ENCODE data around the gene ADGRL3.

Gene ADGRL3

GRCh38 chr4:61853041-61853440 is 652.9 kb downstream of the ADGRL3 start:
- H3K4me1 ChIP-seq (ENCODE audit: control insufficient read depth, insufficient read depth, low read length, poor library complexity, severe bottlenecking) = no peaks in the 10 kb centered on the region
- no peaks in the 10 kb centered on the region for H3K9me3 ChIP-seq (ENCODE audit: control insufficient read depth, low read length)
- H3K27me3 ChIP-seq (replicated peaks; ENCODE audit: control insufficient read depth, insufficient read depth, low read length, poor library complexity, severe bottlenecking) = no peaks in the 10 kb centered on the region
- H3K27ac ChIP-seq (ENCODE audit: insufficient read depth, low read length, poor library complexity, severe bottlenecking) = no peak overlapping the region
- no peak overlapping the region for H3K4me3 ChIP-seq (ENCODE audit: insufficient read depth, low read depth, low read length, poor library complexity, severe bottlenecking)
- H3K36me3 ChIP-seq (ENCODE audit: control insufficient read depth, insufficient read depth, low read length) = no peaks in the 10 kb centered on the region
- DNase-seq = no peak

- no peak overlapping the region for H3K27ac ChIP-seq (ENCODE audit: insufficient read depth, low read length, poor library complexity, severe bottlenecking)
- H3K27me3 ChIP-seq (replicated peaks; ENCODE audit: control insufficient read depth, insufficient read depth, low read length, poor library complexity, severe bottlenecking) = no peaks in the 10 kb centered on the region
- no peaks in the 10 kb centered on the region for H3K4me1 ChIP-seq (ENCODE audit: control insufficient read depth, insufficient read depth, low read length, poor library complexity, severe bottlenecking)
- DNase-seq = no peak
- H3K36me3 ChIP-seq (ENCODE audit: control insufficient read depth, insufficient read depth, low read length) = no peaks in the 10 kb centered on the region
- H3K9me3 ChIP-seq (ENCODE audit: control insufficient read depth, low read length) = no peaks in the 10 kb centered on the region
- no peak overlapping the region for H3K4me3 ChIP-seq (ENCODE audit: insufficient read depth, low read depth, low read length, poor library complexity, severe bottlenecking)
These were observed 660.2 kb downstream of the ADGRL3 start for GRCh38 chr4:61860376-61860775.

- H3K36me3 ChIP-seq (ENCODE audit: control insufficient read depth, insufficient read depth, low read length) = no peaks in the 10 kb centered on the region
- no peaks in the 10 kb centered on the region for H3K9me3 ChIP-seq (ENCODE audit: control insufficient read depth, low read length)
- no peaks in the 10 kb centered on the region for H3K27me3 ChIP-seq (replicated peaks; ENCODE audit: control insufficient read depth, insufficient read depth, low read length, poor library complexity, severe bottlenecking)
- no peaks in the 10 kb centered on the region for H3K4me1 ChIP-seq (ENCODE audit: control insufficient read depth, insufficient read depth, low read length, poor library complexity, severe bottlenecking)
- no peak overlapping the region for H3K4me3 ChIP-seq (ENCODE audit: insufficient read depth, low read depth, low read length, poor library complexity, severe bottlenecking)
- DNase-seq = no peak
- H3K27ac ChIP-seq (ENCODE audit: insufficient read depth, low read length, poor library complexity, severe bottlenecking) = no peak overlapping the region
These were observed 664.2 kb downstream of the ADGRL3 start for GRCh38 chr4:61864286-61864685.

- Histone ChIP-seq H3K27ac (ENCODE audit: insufficient read depth, low read length, poor library complexity, severe bottlenecking) (no peak overlapping the region), H3K27me3 (replicated peaks; ENCODE audit: control insufficient read depth, insufficient read depth, low read length, poor library complexity, severe bottlenecking) (no peaks in the 10 kb centered on the region), H3K9me3 (ENCODE audit: control insufficient read depth, low read length) (no peaks in the 10 kb centered on the region), H3K36me3 (ENCODE audit: control insufficient read depth, insufficient read depth, low read length) (no peaks in the 10 kb centered on the region), H3K4me1 (ENCODE audit: control insufficient read depth, insufficient read depth, low read length, poor library complexity, severe bottlenecking) (no peaks in the 10 kb centered on the region), H3K4me3 (ENCODE audit: insufficient read depth, low read depth, low read length, poor library complexity, severe bottlenecking) (no peak overlapping the region)
- DNase-seq = no peak
These were observed 666.4 kb downstream of the ADGRL3 start for GRCh38 chr4:61866378-61867030.

- no peak for DNase-seq
- Histone ChIP-seq H3K36me3 (ENCODE audit: control insufficient read depth, insufficient read depth, low read length) (no peaks in the 10 kb centered on the region), H3K9me3 (ENCODE audit: control insufficient read depth, low read length) (no peaks in the 10 kb centered on the region), H3K27me3 (replicated peaks; ENCODE audit: control insufficient read depth, insufficient read depth, low read length, poor library complexity, severe bottlenecking) (no peaks in the 10 kb centered on the region), H3K27ac (ENCODE audit: insufficient read depth, low read length, poor library complexity, severe bottlenecking) (no peak overlapping the region), H3K4me1 (ENCODE audit: control insufficient read depth, insufficient read depth, low read length, poor library complexity, severe bottlenecking) (no peaks in the 10 kb centered on the region), H3K4me3 (ENCODE audit: insufficient read depth, low read depth, low read length, poor library complexity, severe bottlenecking) (no peak overlapping the region)
These were observed 672.9 kb downstream of the ADGRL3 start for GRCh38 chr4:61872983-61873382.

- no peaks in the 10 kb centered on the region for H3K36me3 ChIP-seq (ENCODE audit: control insufficient read depth, insufficient read depth, low read length)
- no peaks in the 10 kb centered on the region for H3K27me3 ChIP-seq (replicated peaks; ENCODE audit: control insufficient read depth, insufficient read depth, low read length, poor library complexity, severe bottlenecking)
- H3K9me3 ChIP-seq (ENCODE audit: control insufficient read depth, low read length) = no peaks in the 10 kb centered on the region
- no peak overlapping the region for H3K4me3 ChIP-seq (ENCODE audit: insufficient read depth, low read depth, low read length, poor library complexity, severe bottlenecking)
- H3K4me1 ChIP-seq (ENCODE audit: control insufficient read depth, insufficient read depth, low read length, poor library complexity, severe bottlenecking) = no peaks in the 10 kb centered on the region
- no peak overlapping the region for H3K27ac ChIP-seq (ENCODE audit: insufficient read depth, low read length, poor library complexity, severe bottlenecking)
- no peak for DNase-seq
These were observed 677.1 kb downstream of the ADGRL3 start for GRCh38 chr4:61877266-61877665.

- H3K36me3 ChIP-seq (ENCODE audit: control insufficient read depth, insufficient read depth, low read length) = no peaks in the 10 kb centered on the region
- no peak overlapping the region for H3K4me3 ChIP-seq (ENCODE audit: insufficient read depth, low read depth, low read length, poor library complexity, severe bottlenecking)
- no peaks in the 10 kb centered on the region for H3K9me3 ChIP-seq (ENCODE audit: control insufficient read depth, low read length)
- DNase-seq = no peak
- no peak overlapping the region for H3K27ac ChIP-seq (ENCODE audit: insufficient read depth, low read length, poor library complexity, severe bottlenecking)
- H3K4me1 ChIP-seq (ENCODE audit: control insufficient read depth, insufficient read depth, low read length, poor library complexity, severe bottlenecking) = no peaks in the 10 kb centered on the region
- no peaks in the 10 kb centered on the region for H3K27me3 ChIP-seq (replicated peaks; ENCODE audit: control insufficient read depth, insufficient read depth, low read length, poor library complexity, severe bottlenecking)
These were observed 677.8 kb downstream of the ADGRL3 start for GRCh38 chr4:61877893-61878292.

GRCh38 chr4:61882381-61882780 is 682.3 kb downstream of the ADGRL3 start:
- no peaks in the 10 kb centered on the region for H3K27me3 ChIP-seq (replicated peaks; ENCODE audit: control insufficient read depth, insufficient read depth, low read length, poor library complexity, severe bottlenecking)
- no peaks in the 10 kb centered on the region for H3K9me3 ChIP-seq (ENCODE audit: control insufficient read depth, low read length)
- H3K36me3 ChIP-seq (ENCODE audit: control insufficient read depth, insufficient read depth, low read length) = no peaks in the 10 kb centered on the region
- H3K4me1 ChIP-seq (ENCODE audit: control insufficient read depth, insufficient read depth, low read length, poor library complexity, severe bottlenecking) = no peaks in the 10 kb centered on the region
- no peak for DNase-seq
- no peak overlapping the region for H3K4me3 ChIP-seq (ENCODE audit: insufficient read depth, low read depth, low read length, poor library complexity, severe bottlenecking)
- no peak overlapping the region for H3K27ac ChIP-seq (ENCODE audit: insufficient read depth, low read length, poor library complexity, severe bottlenecking)

- Histone ChIP-seq H3K4me3 (ENCODE audit: insufficient read depth, low read depth, low read length, poor library complexity, severe bottlenecking) (no peak overlapping the region), H3K4me1 (ENCODE audit: control insufficient read depth, insufficient read depth, low read length, poor library complexity, severe bottlenecking) (no peaks in the 10 kb centered on the region), H3K27me3 (replicated peaks; ENCODE audit: control insufficient read depth, insufficient read depth, low read length, poor library complexity, severe bottlenecking) (no peaks in the 10 kb centered on the region), H3K36me3 (ENCODE audit: control insufficient read depth, insufficient read depth, low read length) (no peaks in the 10 kb centered on the region), H3K9me3 (ENCODE audit: control insufficient read depth, low read length) (no peaks in the 10 kb centered on the region), H3K27ac (ENCODE audit: insufficient read depth, low read length, poor library complexity, severe bottlenecking) (no peak overlapping the region)
- DNase-seq = no peak
These were observed 686.0 kb downstream of the ADGRL3 start for GRCh38 chr4:61886131-61886530.

- Histone ChIP-seq H3K36me3 (ENCODE audit: control insufficient read depth, insufficient read depth, low read length) (no peaks in the 10 kb centered on the region), H3K9me3 (ENCODE audit: control insufficient read depth, low read length) (no peaks in the 10 kb centered on the region), H3K27me3 (replicated peaks; ENCODE audit: control insufficient read depth, insufficient read depth, low read length, poor library complexity, severe bottlenecking) (no peaks in the 10 kb centered on the region), H3K4me1 (ENCODE audit: control insufficient read depth, insufficient read depth, low read length, poor library complexity, severe bottlenecking) (no peaks in the 10 kb centered on the region), H3K27ac (ENCODE audit: insufficient read depth, low read length, poor library complexity, severe bottlenecking) (no peak overlapping the region), H3K4me3 (ENCODE audit: insufficient read depth, low read depth, low read length, poor library complexity, severe bottlenecking) (no peak overlapping the region)
- DNase-seq = no peak
These were observed 689.0 kb downstream of the ADGRL3 start for GRCh38 chr4:61889117-61889516.
